ENCODE measurements around the gene NUDT16L1. TPM values are rescaled to one million over a fixed set of nuclear protein-coding genes. Genes with fewer than 3 reads are reported as not detected.

NUDT16L1 gene
- total and polyA plus RNA-seq, 9 of the 15 experiments (the other 6 are each of a cell fraction or from before 2014, with no cell fraction given), result 1.4 to 37.6 (median 13.7) TPM

GRCh38 chr16:4686497-4687210 lies 6.7 kb upstream of the NUDT16L1 start:
- Histone ChIP-seq H3K36me3 (ENCODE audit: control insufficient read depth, insufficient read depth, low read length) (peaks cover 44% of the 10 kb centered on the region; the same call in 2 of the 3 replicates), H3K79me2 (ENCODE audit: control insufficient read depth, insufficient read depth, low read length) (no peaks in the 10 kb centered on the region), H3K4me1 (replicated peaks in 1 of 2; ENCODE audit: control insufficient read depth in 2 of 2, insufficient read depth in 2 of 2, low read length in 2 of 2) (peaks cover 0 to 38% of the 10 kb centered on the region in 2 experiments; a peak in 2 of 5 replicates), H3K9ac (ENCODE audit: insufficient read depth in 1 of 2, low read depth in 2 of 2, low read length in 2 of 2) (peak overlapping the region in 1 of 2 experiments; percentile 17; a peak in 1 of 4 replicates), H3K4me3 (no peak overlapping the region), H3K4me2 (ENCODE audit: insufficient read depth, low read length) (no peak overlapping the region), H2AFZ (ENCODE audit: low read depth, low read length) (no peak overlapping the region), H4K20me1 (replicated peaks; ENCODE audit: control insufficient read depth, insufficient read depth, low read length) (no peaks in the 10 kb centered on the region), H3K9me1 (ENCODE audit: control insufficient read depth, insufficient read depth, low read length) (no peaks in the 10 kb centered on the region), H3K9me3 (replicated peaks; ENCODE audit: control insufficient read depth, insufficient read depth, low read depth, low read length) (no peaks in the 10 kb centered on the region), H3K27me3 (ENCODE audit: control insufficient read depth in 2 of 2, insufficient read depth in 2 of 2, low read length in 2 of 2) (no peaks in the 10 kb centered on the region), H3K27ac (ENCODE audit: extremely low read depth, low read depth, low read length) (no peak overlapping the region)
- POLR2A ChIA-PET, result interaction anchor here (1.3 kb wide), 1 partner anchor 9 kb away, joined by 3 read pairs; no protein-coding TSS in a partner anchor
- CTCF ChIA-PET (ENCODE audit: low intra/inter-chr PET ratio), result no interaction called here
- BruUV-seq (replicated peaks), result no TSS peak
- DNase-seq (ENCODE audit: extremely low read depth in 1 of 4, low spot score in 3 of 4) (no peak), ATAC-seq (no peak), FAIRE-seq (no peak)
- in situ Hi-C loops (cut with MboI) (no loop called here), intact Hi-C loops (cut with micrococcal nuclease) (no loop called here)
- 87% methylated on average over 21 of the region's 27 CpGs for WGBS (ENCODE audit: insufficient coverage, low coverage, missing lambda C conversion rate)
- TF ChIP-seq ZKSCAN8 (CRISPR knock-in tag; IDR thresholded peaks at IDR 0.05) (no peak), YY1 (IDR thresholded peaks at IDR 0.05; ENCODE audit: borderline replicate concordance in 1 of 3, control insufficient read depth in 1 of 3, extremely low read depth in 1 of 3, insufficient read depth in 3 of 3, insufficient read length in 1 of 3, insufficient replicate concordance in 2 of 3, low read depth in 1 of 3, low read length in 2 of 3) (no peak), CBX5 (IDR thresholded peaks at IDR 0.05; ENCODE audit: borderline replicate concordance, low read depth) (no peak), FOXJ3 (CRISPR knock-in tag; IDR thresholded peaks at IDR 0.05) (no peak), CHD4 (IDR thresholded peaks at IDR 0.05; ENCODE audit: insufficient read depth, insufficient replicate concordance, low read depth, low read length, poor library complexity, severe bottlenecking) (no peak), NKRF (IDR thresholded peaks at IDR 0.05; ENCODE audit: borderline replicate concordance) (no peak), ARID3A (IDR thresholded peaks at IDR 0.05; ENCODE audit: borderline replicate concordance, low read depth, low read length) (no peak), ZNF609 (CRISPR knock-in tag; IDR thresholded peaks at IDR 0.05; ENCODE audit: borderline replicate concordance) (no peak), PYGO2 (tag; IDR thresholded peaks at IDR 0.05) (no peak), SMC3 (conservative IDR thresholded peaks at IDR 0.05; ENCODE audit: insufficient read depth, low read depth, low read length) (no peak)
